Spleen (tissue), 7 donors: ENCODE data around the gene CECR2.

Experiments used
- POLR2A ChIP-seq, 3 donors: fragments of 450-650 bp; IDR thresholded peaks; one replicate each; pipeline ENCODE4 v1.5.1; 2017; ENCODE audit warnings: antibody characterized with exemption in 3 of 3, mild to moderate bottlenecking in 1 of 3
- TF ChIP-seq, protein P1 (sequence below), 11 experiments: fragments of 200-600 bp in 7 of 11; fragments of 450-650 bp in 4 of 11; sonication (generic) in 4 of 11; IDR thresholded peaks in 8 of 11; conservative IDR thresholded peaks in 3 of 11; 1 replicate in 7 of 11; 2 replicates in 4 of 11; pipeline versions ENCODE4 v1.4.0 to v1.8.0; 2016 to 2021; ENCODE audit warnings: antibody characterized with exemption in 11 of 11, inconsistent platforms in 4 of 11, mild to moderate bottlenecking in 1 of 11
- donor health status: DM: no; HTN: no; CAD: no; lungs with moderate emphysema.
- donor health status: DM: no; HTN: no; CAD: no.
- donor health status: DM: no; HTN: no; CAD: no.

DNA sequence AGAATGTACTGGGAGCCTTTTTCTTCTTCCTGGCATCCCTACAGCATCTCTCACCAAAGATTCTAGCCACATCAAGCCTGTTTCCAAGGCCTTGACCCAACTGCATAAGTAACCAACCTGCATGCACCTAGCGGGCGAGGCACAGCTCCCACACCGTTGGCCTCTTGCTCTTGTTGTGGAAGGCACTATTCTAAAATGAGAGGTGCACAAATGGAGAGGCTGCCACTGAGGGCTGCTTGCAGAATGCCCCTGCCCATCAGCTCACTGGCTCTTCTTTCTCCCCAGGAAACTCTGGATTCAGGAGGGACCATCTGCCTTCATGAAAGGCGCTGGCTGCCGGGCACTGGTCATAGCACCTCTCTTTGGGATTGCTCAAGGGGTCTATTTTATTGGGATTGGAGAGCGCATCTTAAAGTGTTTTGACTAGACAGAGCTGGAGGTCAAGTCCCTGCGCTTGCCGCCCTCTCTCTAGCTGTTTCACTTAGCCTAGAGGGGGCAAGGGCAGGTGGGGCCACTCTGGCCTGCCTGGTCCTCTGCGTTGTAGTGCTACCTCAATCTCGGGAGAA lies 220.6 kb downstream of the CECR2 start:
- TF ChIP-seq, protein P1, sequence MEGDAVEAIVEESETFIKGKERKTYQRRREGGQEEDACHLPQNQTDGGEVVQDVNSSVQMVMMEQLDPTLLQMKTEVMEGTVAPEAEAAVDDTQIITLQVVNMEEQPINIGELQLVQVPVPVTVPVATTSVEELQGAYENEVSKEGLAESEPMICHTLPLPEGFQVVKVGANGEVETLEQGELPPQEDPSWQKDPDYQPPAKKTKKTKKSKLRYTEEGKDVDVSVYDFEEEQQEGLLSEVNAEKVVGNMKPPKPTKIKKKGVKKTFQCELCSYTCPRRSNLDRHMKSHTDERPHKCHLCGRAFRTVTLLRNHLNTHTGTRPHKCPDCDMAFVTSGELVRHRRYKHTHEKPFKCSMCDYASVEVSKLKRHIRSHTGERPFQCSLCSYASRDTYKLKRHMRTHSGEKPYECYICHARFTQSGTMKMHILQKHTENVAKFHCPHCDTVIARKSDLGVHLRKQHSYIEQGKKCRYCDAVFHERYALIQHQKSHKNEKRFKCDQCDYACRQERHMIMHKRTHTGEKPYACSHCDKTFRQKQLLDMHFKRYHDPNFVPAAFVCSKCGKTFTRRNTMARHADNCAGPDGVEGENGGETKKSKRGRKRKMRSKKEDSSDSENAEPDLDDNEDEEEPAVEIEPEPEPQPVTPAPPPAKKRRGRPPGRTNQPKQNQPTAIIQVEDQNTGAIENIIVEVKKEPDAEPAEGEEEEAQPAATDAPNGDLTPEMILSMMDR (IDR thresholded peaks at IDR 0.05 in 8 of 11, conservative IDR thresholded peaks at IDR 0.05 in 3 of 11) = no peak
- TF ChIP-seq POLR2A (IDR thresholded peaks at IDR 0.05) = no peak
